Subcutaneous adipose tissue (tissue), 4 donors: ENCODE measurements around the gene LGSN. TPM values are rescaled to one million over a fixed set of nuclear protein-coding genes. Genes with fewer than 3 reads are reported as not detected.

Experiments
- CTCF ChIP-seq: fragments of 450-650 bp; IDR thresholded peaks from one replicate; pipeline ENCODE4 v1.5.1; 2016; ENCODE audit warnings: low read depth, mild to moderate bottlenecking, control low read depth, antibody characterized with exemption, moderate library complexity
- total RNA-seq, 4 donors: library from RNA; depleted of rRNA; stranded (reverse); fragments of >200 nt; gene quantifications; one replicate each; pipeline ENCODE4 v1.1.0, GENCODE V29; 2016

LGSN gene
- total RNA-seq, 4 donors from 2014 or later, result not detected

- no peak for TF ChIP-seq CTCF
Measured at GRCh38 chr6:63317641-63318040, 2.1 kb downstream of the LGSN start.

GRCh38 chr6:63316113-63316512 is 3.7 kb downstream of the LGSN start:
- TF ChIP-seq CTCF, result no peak

GRCh38 chr6:63313111-63313510 is 6.7 kb downstream of the LGSN start:
- TF ChIP-seq CTCF, result no peak

- TF ChIP-seq CTCF, result no peak
Measured at GRCh38 chr6:63307581-63308246, 12.1 kb downstream of the LGSN start.

- TF ChIP-seq CTCF, result no peak
Measured at GRCh38 chr6:63306420-63306819, 13.4 kb downstream of the LGSN start.

- no peak for TF ChIP-seq CTCF
Measured at GRCh38 chr6:63305277-63305676, 14.5 kb downstream of the LGSN start.

- no peak for TF ChIP-seq CTCF
Measured at GRCh38 chr6:63303476-63303875, 16.3 kb downstream of the LGSN start.
